T follicular helper cell (primary cell): ENCODE measurements around the gene CASP1.
A peak's percentile ranks its signal among the peaks of the same experiment; 100 is the strongest.
"Not testable (repeated sequence)": the region's sequence is repeated elsewhere in the genome, so short reads cannot be mapped to it uniquely, and the experiment has no call there.

Source experiments
- DNase-seq: peaks from one replicate; pipeline ENCODE4 v3.0.0-alpha.2; 2020; ENCODE audit warnings: low read depth

The CASP1 gene

DNA sequence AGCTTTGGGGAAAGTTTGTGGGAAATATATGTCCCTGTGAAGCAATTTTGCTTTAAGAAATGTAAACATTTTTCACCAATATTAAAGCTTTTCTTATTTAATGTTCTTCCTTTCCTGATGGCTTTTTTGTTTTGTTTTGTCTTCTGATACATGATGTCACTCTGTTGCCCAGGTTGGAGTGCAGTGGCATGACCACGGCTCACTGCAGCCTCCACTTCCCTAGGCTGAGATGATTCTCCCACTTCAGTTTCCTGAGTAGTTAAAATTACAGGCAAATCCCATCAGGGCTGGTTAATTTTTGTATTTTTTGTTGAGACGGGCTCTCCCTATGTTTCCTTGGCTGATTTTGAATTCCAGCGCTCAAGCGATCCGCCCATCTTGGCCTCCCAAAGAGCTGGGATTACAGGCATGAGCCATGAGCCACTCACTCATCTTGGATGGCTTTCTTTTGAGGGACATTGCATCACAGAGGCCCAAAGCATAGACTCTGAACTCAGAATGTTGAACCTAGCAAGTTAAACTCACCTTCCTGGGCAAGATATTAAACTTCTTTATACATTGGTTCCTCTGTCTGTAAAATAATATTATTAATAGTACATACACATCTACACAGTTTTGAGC, 10.8 kb upstream of the CASP1 start:
- no peak for DNase-seq

DNA sequence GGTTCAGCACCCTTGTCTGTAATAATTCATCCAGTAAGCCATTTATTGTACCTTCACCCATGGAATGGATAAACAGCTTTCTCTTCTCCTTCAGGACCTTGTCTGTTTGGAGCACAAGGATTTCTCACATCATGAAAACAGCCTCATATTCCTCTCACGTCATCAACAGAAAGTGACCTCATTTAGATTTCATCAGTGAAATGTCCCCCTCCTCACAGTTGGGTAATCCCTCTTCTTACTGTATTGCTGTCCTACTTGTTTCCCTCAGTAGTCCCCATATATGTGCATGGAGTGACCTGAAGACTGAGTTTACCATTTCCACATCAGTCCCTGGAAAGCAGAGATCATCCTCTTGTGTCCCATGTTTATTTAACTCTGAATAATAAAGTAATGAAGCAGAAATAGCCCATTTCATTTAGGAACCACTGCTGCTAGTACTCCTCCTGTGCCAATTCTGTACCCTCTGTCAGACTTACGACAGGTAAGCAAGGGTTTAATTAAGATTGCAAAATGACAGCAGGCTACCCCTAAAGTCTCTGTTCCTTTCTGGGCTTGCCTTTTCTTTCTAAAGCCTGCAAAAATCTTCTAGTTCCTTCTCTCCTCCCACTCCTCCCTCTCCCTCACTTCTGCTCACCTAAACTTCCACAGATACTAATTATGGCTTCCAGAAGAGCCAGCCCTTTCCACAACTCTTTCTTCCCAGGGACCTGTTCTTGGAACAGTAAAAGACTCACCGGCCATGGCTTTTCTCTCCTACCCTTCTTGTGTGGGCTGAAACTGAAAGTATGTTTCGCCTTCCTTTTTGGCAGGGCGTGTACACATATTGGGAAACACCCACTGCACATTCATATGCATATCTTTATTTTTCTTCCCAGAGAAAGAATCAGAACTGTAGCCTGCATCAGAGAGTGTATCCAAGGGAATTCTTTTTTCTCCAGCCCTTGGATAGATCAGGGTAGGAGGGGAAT, 9.9 kb upstream of the CASP1 start, which contains the start of gene CARD16:
Gene CARD16 (minus strand): TSS at position 779 of the 968 bp plus-strand sequence. CDS start 38 bp downstream, at position 741.
- DNase-seq = not testable (repeated sequence)

DNA sequence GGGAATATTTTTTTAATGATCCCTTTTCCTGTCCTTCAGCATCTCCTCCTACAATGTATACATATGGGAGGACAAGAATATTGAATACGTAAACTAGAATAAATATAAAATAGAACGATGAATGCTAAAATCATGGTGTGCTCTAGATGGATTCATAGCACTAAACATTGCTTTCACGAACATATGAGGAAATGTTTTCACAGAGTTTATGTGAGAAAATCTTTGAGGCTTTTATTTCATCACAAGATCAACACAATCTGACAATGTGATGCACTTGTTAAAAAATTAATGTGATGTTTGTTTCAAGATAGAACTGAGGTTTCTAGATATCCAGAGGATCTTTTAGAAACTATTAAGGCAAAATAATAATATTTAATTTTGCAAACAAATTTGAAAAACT, 7.2 kb upstream of the CASP1 start:
- DNase-seq = no peak

DNA sequence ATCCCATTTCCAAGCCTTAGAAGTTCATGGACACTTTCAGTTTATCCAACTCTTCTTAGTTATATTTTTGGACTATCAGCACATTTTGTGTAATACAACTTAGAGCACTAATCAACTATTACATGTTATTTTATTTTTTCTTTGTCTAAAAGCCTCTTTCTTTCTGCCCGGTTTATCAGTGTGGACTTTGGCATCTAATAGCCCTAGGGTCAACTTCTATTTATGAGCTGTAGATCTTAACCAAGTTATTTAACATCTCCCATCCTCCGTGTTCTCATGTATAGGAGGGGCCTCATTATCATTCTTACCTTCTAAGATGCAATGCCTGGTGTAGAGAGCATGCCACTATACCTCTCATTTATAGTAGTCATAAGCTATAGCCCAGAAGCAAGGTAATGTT, 5.8 kb upstream of the CASP1 start:
- no peak for DNase-seq

DNA sequence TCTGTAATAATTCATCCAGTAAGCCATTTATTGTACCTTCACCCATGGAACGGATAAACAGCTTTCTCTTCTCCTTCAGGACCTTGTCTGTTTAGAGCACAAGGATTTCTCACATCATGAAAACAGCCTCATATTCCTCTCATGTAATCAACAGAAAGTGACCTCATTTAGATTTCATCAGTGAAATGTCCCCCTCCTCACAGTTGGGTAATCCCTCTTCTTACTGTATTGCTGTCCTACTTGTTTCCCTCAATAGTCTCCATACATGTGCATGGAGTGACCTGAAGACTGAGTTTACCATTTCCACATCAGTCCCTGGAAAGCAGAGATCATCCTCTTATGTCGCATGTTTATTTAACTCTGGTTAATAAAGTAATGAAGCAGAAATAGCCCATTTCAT, 556 bp downstream of the CASP1 start:
- not testable (repeated sequence) for DNase-seq

DNA sequence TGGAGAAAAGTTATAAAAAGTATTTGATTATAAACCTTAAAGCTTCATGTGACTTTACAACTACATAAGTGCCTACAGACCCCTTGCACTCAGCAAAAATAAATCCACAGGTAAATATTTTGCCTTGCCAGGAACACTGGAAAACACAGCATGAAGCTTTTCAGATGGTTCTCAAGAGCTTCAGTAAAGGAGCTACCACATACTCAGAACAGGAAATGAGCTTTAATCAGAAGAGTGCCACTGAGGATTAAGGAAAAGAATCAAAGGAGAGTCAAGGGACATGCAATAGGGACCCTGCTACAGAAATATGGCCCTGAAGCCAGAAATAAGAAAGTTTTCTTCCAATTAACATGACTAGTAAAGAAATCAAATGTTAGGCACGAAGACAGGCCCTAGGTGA, 1.2 kb downstream of the CASP1 start:
- no peak for DNase-seq

DNA sequence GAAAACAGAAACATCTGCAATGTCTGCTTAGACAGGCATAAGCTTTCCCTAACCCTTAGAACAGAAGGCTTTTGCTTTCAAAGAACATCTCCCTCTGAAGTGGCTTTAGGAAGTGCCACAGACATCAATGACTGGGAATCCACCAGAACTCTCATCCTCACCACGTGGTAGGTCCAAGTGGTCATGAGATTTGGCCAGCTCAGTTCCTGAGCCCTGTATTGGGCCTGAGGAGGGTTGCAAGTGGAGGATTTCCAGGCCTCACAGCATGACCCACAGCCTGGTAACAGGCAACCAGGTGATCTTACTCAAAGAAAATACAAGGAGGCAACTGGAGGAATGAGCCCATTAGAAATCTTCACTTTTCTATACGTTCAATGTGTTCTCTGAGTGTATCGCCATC, 1.6 kb downstream of the CASP1 start:
- no peak for DNase-seq

DNA sequence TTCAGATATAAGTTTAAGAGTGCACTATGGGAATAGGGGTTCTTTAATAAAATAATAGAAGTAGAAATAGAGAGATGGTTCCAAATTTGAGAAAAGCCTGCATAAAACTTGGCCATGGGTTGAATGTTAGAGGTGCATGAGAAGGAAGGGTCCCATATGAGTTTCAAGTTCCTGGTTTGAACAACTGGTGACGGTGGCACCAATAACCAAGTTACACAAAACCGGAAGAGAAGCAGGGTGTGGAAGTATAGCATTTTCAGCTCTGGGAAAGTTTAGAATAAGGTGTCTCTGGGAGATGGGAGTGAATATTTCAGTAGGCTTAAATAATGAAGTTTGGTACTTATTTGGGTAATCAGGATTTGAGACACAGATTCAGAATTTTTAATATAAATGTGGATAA, 2.4 kb downstream of the CASP1 start:
- no peak for DNase-seq

DNA sequence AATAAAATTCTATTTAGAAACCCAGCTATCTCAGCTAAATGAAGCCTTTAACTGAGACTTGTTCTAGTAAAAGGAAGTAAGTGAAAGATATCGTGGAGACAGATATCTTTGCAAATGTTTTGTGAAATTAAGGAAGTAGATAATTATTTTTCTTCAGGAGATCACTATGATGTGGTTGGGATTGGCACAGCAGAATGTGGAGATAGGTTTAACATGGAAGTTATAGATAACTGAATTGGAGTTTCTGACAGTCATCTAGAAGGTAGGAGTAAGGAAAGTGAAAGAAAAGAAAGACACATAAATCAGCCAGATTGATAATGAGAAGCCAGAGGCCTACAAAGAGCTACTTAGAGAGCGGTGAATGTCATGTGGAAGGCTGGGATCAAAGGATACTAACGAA, 7.3 kb downstream of the CASP1 start:
- no peak for DNase-seq

DNA sequence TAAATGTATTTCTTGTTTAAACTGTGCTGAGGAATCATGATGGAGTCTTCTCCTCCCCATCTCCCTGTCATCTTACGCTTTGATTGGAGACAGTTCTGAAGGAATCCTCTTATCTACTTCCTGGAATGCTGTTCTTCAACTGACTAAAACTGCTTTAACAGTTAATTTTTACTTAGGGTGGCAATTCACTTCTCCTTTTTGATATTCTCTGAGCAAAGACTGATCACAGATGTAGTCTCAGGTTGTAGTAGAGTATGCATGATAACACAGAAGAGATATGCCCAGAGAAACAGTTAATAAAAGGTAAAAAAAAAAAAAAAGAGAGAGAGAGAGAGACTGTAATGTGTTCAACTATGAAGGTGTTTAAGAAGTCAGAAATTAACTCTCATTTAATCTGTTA, 10.6 kb downstream of the CASP1 start:
- no peak for DNase-seq

DNA sequence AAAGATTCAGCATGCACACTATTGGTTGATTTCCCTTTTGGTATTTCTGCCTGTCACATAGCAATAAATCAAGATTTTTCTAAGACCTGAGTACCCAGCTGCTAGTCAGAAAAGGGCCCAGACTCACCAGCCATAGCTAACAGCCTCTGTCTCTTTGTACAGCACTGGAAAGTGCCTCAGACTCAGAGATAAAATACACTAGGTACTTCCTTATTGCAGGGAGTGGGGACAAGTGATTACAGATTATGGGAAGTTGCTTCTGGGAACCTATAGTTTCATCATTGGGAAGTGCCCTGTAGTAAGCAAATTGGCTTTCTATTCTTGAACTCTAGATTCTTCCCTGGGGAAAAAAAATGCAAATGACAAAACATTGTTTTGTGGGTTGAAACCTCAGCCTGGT, 11.9 kb downstream of the CASP1 start, which contains the start of gene CASP5:
Gene CASP5 (minus strand): TSS at position 166 of the 400 bp plus-strand sequence. CDS start 32 bp downstream, at position 134.
- no peak for DNase-seq

DNA sequence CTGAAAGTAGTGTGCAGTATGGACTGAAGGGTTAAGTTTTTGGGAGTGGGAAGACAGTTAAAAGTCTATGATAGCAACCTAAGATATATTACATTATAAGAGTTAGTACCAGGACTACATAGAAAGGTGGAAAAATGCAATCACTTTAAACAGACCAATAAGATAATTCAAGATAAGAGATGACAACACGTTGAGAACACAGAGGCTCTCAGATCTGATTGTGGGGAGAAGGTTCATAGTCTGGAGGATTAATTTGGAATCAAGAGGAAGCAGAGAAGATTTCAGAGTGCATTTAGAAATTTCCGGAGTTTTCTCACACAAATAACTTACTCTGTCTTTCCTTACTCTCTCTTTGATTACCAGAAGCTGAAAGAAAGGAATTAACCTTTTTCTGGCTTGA, 12.4 kb downstream of the CASP1 start:
- DNase-seq = no peak

DNA sequence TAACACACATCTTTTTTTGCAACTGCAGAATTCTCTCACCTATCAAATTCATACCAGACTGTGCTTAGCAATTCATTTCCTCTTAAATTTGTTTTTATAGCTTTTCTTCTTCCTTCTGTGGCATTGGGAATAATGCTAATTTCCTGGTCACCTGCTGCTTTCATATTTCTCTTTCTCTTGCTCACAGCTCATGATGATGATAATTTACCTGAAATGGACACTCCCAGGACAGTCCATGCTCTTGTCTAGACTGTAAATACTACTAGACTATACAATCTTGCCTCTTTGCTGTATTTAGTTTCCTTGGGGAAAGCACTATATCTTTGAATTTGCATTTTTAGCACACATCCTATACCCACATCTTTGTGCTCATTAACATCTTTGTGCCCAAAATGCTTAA, 27.5 kb downstream of the CASP1 start:
- DNase-seq = no peak

DNA sequence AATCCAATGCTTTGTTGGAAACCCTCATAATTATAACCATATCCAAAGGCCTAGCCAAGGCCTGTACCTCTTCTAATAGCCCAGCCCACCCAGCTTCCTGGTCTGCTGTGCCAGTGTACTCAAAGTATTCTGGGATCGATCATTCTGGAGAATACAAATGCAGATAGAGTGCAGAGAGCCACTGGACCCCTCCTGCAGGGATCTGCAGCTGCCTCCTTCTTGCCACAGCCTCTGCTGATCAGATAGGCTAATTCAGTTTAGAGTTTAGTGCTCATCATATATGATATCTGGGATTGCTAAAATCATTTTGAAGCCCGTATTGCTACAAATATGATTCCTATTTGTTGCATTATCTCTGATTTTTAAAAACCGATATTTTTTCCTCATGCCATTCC, 29.5 kb downstream of the CASP1 start:
- no peak for DNase-seq

DNA sequence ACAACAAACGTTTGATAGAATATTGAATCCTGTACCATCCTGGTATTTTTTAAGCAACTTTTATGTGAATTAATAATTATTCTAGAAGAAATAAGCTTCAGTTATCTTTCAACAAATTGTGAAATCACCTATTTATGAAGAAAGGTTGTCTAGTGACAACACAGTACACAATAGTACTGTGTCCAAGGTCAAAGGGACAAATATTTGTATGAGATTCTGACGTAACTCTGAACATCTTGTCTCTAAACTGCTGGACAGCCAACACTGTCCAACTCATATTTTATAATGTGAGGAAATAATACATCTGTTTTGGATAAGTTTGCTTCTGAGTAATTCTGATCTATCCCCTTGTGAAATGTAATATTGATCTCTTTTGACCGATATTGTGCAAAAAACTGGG, 30.9 kb downstream of the CASP1 start:
- no peak for DNase-seq

DNA sequence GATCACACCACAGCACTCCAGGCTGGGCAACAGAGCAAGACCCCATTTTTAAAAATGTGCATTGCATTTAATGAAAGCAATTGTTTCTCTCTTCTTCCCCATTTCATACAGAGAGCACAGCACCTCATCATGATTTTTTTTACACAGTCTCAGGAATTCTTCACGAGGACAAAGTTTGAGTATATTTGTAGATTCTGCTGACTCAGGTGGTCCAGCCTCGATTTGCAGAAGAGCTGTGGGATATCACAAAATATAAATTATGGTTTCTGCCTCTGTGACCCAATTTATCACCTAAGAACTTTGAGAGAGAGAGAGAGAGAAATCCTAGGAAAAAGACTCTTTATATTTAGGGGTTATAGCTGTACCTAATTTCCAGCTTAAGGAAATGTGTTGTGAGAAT, 31.8 kb downstream of the CASP1 start:
- no peak for DNase-seq

DNA sequence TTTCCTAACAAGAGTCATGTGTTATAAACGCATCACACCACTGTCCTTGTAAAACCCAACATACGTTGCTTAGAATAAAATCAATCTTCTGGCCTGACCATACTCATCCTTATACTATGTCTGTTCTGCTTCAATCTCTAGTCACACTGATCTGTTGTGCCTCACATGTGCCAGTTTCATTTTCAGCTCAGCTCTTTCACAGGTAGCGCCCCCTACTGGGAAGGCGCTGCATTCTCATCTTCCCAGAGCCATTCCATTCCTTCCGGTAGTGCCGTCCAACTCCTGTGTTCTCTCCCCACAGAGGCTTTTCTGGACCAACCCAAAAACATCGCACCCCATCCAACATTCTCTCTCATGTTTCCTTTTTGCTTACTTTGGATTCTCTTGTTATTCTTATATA, 34.1 kb downstream of the CASP1 start:
- DNase-seq = peak; percentile 3

DNA sequence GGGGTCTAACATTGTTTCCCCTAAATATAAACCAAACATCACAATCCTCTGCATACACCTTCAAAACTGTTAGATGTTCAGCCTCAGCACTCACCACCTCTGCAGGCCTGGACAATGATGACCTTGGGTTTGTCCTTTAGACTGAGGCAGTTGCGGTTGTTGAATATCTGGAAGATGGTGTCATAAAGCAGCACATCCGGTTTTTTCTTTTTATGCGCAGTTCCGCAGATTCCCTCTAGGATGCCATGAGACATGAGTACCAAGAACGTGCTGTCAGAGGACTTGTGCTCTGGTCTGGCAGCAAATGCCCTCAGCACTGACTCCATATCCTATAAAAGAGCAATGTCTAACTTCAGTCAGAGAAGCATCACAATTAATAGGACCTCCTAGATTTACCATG, 34.8 kb downstream of the CASP1 start:
- no peak for DNase-seq

DNA sequence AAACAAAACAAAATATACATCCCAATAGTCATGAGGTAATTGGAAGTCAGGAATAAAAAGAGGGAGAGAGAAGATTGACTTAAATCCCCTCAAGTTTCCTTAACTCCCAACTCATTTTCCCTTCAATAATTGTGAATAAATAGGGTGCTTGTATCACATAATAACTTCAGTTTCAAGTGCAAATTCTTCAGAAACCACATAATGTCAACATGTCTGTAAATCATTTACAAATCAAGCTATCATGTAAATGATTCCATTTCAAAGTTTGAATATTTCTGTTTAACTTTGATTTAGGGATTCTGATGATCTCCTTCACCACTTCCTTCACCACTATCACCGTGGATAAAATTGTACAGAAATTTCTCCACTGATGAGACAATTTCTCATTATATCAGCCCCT, 35.2 kb downstream of the CASP1 start:
- no peak for DNase-seq

DNA sequence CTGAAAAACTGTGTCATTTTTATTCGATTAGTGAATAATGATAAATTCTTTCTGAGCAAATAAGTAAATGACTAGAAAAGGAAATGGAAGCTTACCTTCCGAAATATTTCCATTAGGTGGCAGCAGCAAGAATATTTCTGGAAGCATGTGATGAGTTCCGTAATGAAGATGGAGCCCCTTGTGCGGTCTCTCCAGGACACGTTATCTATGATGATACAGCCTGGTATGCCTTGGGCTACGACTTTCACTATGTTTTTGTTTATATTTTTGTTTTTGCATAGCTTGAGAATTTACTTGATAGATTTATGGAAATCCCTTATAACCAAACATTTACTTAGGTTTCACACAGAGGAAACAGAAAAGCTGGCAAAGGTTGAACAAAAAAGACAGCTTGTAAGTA, 37.7 kb downstream of the CASP1 start:
- no peak for DNase-seq

DNA sequence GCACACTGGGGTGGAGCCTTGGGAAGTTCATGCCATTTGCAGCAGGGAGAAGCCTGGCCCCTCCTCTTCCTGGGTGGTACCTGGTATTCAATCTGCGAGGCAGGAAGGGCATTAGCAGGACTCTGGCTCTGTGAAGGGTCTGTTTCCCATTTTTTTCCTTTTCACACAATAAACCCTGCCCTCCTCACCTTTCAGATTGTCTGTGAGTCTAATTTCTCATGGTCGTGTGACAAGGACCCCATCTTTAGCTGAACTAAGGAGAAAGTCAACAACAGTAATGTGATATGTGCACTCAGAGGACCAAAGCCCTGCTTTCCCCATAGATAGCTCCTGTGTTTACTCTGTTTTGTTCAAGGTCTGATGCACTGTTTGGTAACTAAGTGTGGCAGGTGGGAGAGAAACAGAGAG, 39.9 kb downstream of the CASP1 start:
- DNase-seq = no peak

DNA sequence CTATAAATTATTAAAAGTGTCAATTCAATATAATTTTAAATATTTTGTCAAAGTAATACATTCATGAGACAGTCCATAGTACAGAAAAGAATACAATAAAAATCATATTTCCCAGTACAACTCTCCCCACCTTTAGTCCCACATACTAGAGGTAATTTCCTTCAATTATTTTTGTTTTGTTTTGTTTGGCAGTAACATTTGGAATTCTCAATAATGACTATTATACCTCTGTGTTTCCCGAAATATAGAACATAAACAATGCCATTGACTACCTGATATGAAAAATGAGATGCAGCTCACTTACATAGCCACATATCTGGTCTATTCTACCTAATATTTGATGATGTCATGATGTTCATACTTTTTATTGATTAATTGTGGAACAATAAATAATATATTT, 42.2 kb downstream of the CASP1 start:
- DNase-seq = no peak

DNA sequence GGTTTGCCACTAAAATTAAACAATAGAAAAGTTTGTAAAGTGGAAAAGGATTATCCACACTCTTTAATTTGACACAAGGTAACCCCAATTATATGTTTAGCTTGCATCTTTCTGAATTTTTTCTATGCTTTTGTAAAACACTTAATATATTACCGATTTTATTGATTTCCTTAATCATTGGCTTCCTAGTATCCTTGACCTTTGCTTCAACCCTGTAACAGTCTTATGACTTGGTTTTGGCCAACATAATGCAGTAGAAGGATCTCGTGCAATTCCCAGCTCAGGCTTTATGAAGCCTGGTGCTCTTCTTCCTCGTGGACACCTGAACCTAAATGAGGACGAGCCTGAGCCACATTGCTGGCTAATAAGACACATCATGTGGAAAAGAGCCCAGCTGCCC, 43.0 kb downstream of the CASP1 start:
- no peak for DNase-seq
